HepG2 (cell line): ENCODE data around the gene SOST. TPM values are rescaled to one million over a fixed set of nuclear protein-coding genes. Genes with fewer than 3 reads are reported as not detected.

ENCODE experiments used
- ATAC-seq: fragments of 200-7000 bp; cut with Tn5 transposase; 3 replicates; pipeline ENCODE4 v1.9.1; 2020; ENCODE audit warnings: mild to moderate bottlenecking, moderate library complexity
- BruUV-seq: library from RNA; stranded (reverse); fragments of 400-500 nt; replicated peaks from 2 replicates; lab custom pipeline; 2021; lab: Mats Ljungman, UMichigan
- CTCF ChIA-PET: fragments of 300-600 bp; formaldehyde crosslinking; extraction: SDS; loops from one replicate; lab custom pipeline; 2021; ENCODE audit warnings: low total read pairs, inconsistent platforms, low intra/inter-chr PET ratio; lab: Yijun Ruan, JAX
- POLR2A ChIA-PET: fragments of 350-600 bp; sonication (Branson Sonifier 250); formaldehyde crosslinking; loops from one replicate; lab custom pipeline; 2020; ENCODE audit warnings: antibody characterized with exemption, inconsistent platforms; lab: Yijun Ruan, JAX
- DNase-seq: peaks from one replicate; pipeline ENCODE4 v3.0.0-alpha.2; 2015; ENCODE audit warnings: low spot score
- FAIRE-seq: peaks from 3 replicates; lab custom pipeline; 2011; peaks lifted over from hg19 to GRCh38; lab: Jason Lieb, UNC
- H2AFZ ChIP-seq: one replicate; pipeline ENCODE4 v1.6.1; 2011; ENCODE audit warnings: low read length, inconsistent platforms
- H3K27ac ChIP-seq: fragments of 300-600 bp; 3 replicates; pipeline ENCODE4 v1.8.0; 2011; ENCODE audit warnings: mixed run types, mild to moderate bottlenecking, mixed read lengths, low read length, inconsistent platforms; ENCODE audit not compliant: insufficient read depth; ENCODE audit errors: extremely low read length
- H3K27me3 ChIP-seq, 2 experiments: fragments of 200-600 bp in 1 of 2; 2 replicates in 1 of 2; 3 replicates in 1 of 2; pipeline versions ENCODE4 v1.6.0 to v1.8.0; 2011; ENCODE audit warnings: low read length in 2 of 2, mild to moderate bottlenecking in 2 of 2, moderate library complexity in 2 of 2, inconsistent platforms in 1 of 2; ENCODE audit not compliant: insufficient read depth in 2 of 2, control insufficient read depth in 1 of 2
- H3K36me3 ChIP-seq, 2 experiments: fragments of 200-600 bp in 1 of 2; replicated peaks in 1 of 2; 2 replicates in 1 of 2; 3 replicates in 1 of 2; pipeline versions ENCODE4 v1.5.1 to v1.8.0; 2011; ENCODE audit warnings: low read length in 2 of 2, inconsistent platforms in 1 of 2; ENCODE audit not compliant: insufficient read depth in 2 of 2, control insufficient read depth in 1 of 2
- H3K4me1 ChIP-seq: 2 replicates; pipeline ENCODE4 v1.5.1; 2012; ENCODE audit warnings: low read length, inconsistent platforms; ENCODE audit not compliant: insufficient read depth
- H3K4me2 ChIP-seq: 2 replicates; pipeline ENCODE4 v1.6.0; 2011; ENCODE audit warnings: low read depth, low read length, inconsistent platforms
- H3K4me3 ChIP-seq, 3 experiments: fragments of 200-600 bp in 1 of 3; sonication (generic), shearing (Covaris generic) in 1 of 3; replicated peaks in 1 of 3; 2 replicates each; pipeline ENCODE4 v1.5.1; 2011 to 2016; ENCODE audit warnings: low read length in 3 of 3, inconsistent platforms in 2 of 3, low read depth in 2 of 3, mild to moderate bottlenecking in 2 of 3, control low read depth in 1 of 3, mixed read lengths in 1 of 3; ENCODE audit not compliant: insufficient read depth in 1 of 3
- H3K79me2 ChIP-seq: one replicate; pipeline ENCODE4 v1.6.1; 2011; ENCODE audit warnings: low read length, inconsistent platforms; ENCODE audit not compliant: insufficient read depth
- H3K9ac ChIP-seq: 2 replicates; pipeline ENCODE4 v1.6.0; 2011; ENCODE audit warnings: mild to moderate bottlenecking, low read depth, low read length, inconsistent platforms; ENCODE audit not compliant: insufficient read depth
- H3K9me3 ChIP-seq: 2 replicates; pipeline ENCODE4 v1.5.1; 2012; ENCODE audit warnings: mild to moderate bottlenecking, low read length
- H4K20me1 ChIP-seq: 2 replicates; pipeline ENCODE4 v1.6.0; 2011; ENCODE audit warnings: inconsistent platforms, mild to moderate bottlenecking, low read length, moderate library complexity; ENCODE audit not compliant: insufficient read depth
- KDM6A ChIP-seq: IDR thresholded peaks from 2 replicates; pipeline ENCODE4 v1.6.1; 2016; ENCODE audit warnings: low read depth
- KLF11 ChIP-seq: IDR thresholded peaks from 2 replicates; pipeline ENCODE4 v1.6.1; 2016; ENCODE audit warnings: missing compliant biosample characterization
- NAIF1 ChIP-seq: sonication (generic); formaldehyde crosslinking; IDR thresholded peaks from 2 replicates; pipeline ENCODE4 v1.5.0; 2020; ENCODE audit warnings: mild to moderate bottlenecking, missing genetic modification reagents, borderline replicate concordance
- SIX4 ChIP-seq: sonication (generic); formaldehyde crosslinking; IDR thresholded peaks from 2 replicates; pipeline ENCODE4 v1.4.0; 2020; ENCODE audit warnings: missing genetic modification reagents
- SNAPC5 ChIP-seq: sonication (generic); formaldehyde crosslinking; IDR thresholded peaks from 2 replicates; pipeline ENCODE4 v1.8.1; 2023; ENCODE audit warnings: mild to moderate bottlenecking, missing genetic modification reagents, borderline replicate concordance
- TP53 ChIP-seq: sonication (generic); formaldehyde crosslinking; conservative IDR thresholded peaks from 2 replicates; pipeline ENCODE4 v1.4.0; 2020; ENCODE audit warnings: missing genetic modification reagents
- U2AF1 ChIP-seq: fragments of 200-400 bp; formaldehyde crosslinking; optimal IDR thresholded peaks from 2 replicates; pipeline ENCODE3; 2017; ENCODE audit warnings: mild to moderate bottlenecking, low read depth, low read length
- ZFP62 ChIP-seq: sonication (generic); formaldehyde crosslinking; IDR thresholded peaks from 2 replicates; pipeline ENCODE4 v1.4.0; 2020; ENCODE audit warnings: missing genetic modification reagents
- ZMYM3 ChIP-seq: sonication (generic); formaldehyde crosslinking; IDR thresholded peaks from 2 replicates; pipeline ENCODE4 v1.5.1; 2020; ENCODE audit warnings: mild to moderate bottlenecking, missing genetic modification reagents
- ZNF101 ChIP-seq: sonication (generic); formaldehyde crosslinking; IDR thresholded peaks from 2 replicates; pipeline ENCODE4 v1.4.0; 2020; ENCODE audit warnings: mild to moderate bottlenecking, low read depth, missing genetic modification reagents, borderline replicate concordance
- ZNF20 ChIP-seq: sonication (generic); formaldehyde crosslinking; IDR thresholded peaks from 2 replicates; pipeline ENCODE4 v1.4.0; 2020; ENCODE audit warnings: mild to moderate bottlenecking, moderate library complexity, missing genetic modification reagents
- ZNF225 ChIP-seq: sonication (generic); formaldehyde crosslinking; IDR thresholded peaks from 2 replicates; pipeline ENCODE4 v1.4.0; 2020; ENCODE audit warnings: mild to moderate bottlenecking, missing genetic modification reagents
- ZNF337 ChIP-seq: sonication (generic); formaldehyde crosslinking; IDR thresholded peaks from 2 replicates; pipeline ENCODE4 v1.5.1; 2020; ENCODE audit warnings: missing genetic modification reagents, low read depth, mild to moderate bottlenecking, borderline replicate concordance
- ZNF619 ChIP-seq: sonication (generic); formaldehyde crosslinking; IDR thresholded peaks from 2 replicates; pipeline ENCODE4 v1.4.0; 2020; ENCODE audit warnings: mild to moderate bottlenecking, missing genetic modification reagents
- whole genome bisulfite sequencing: methylation state at CpG from one replicate; pipeline ENCODE4 v1.1.6; 2017; ENCODE audit warnings: low lambda C conversion rate; 5-methylcytosine and 5-hydroxymethylcytosine counted together
- in situ Hi-C: cut with HindIII; loops from 2 replicates; pipeline ENCODE4 v1.10.0; 2017; ENCODE audit warnings: low pct_unique_long_range_greater_than_20kb; ENCODE audit not compliant: extremely low pct_ligation_motif_present
- intact Hi-C: fragments of 100-400 bp; cut with micrococcal nuclease; formaldehyde crosslinking; loops from one replicate; pipeline ENCODE4 v1.10.0; 2022; ENCODE audit not compliant: unreplicated experiment
- polyA plus RNA-seq, 8 experiments: library from polyadenylated mRNA; depleted of rRNA in 3 of 8; stranded (reverse) in 7 of 8; unstranded in 1 of 8; fragments of >200 nt; fragmentation: Illumina TruSeq in 4 of 8; extraction: Trizol in 4 of 8; gene quantifications; 2 replicates each; pipeline versions ENCODE4 v1.2.1 to v1.2.3, GENCODE V29; 2011 to 2016; ENCODE audit warnings: low read depth in 4 of 8, missing spikeins in 1 of 8, mixed read lengths in 1 of 8; ENCODE audit not compliant: insufficient read depth in 1 of 8
- total RNA-seq, 5 experiments: library from RNA; depleted of rRNA; stranded (reverse); fragments of >200 nt; fragmentation: Illumina TruSeq; extraction: Trizol; gene quantifications; 2 replicates each; pipeline ENCODE4 v1.2.3, GENCODE V29; 2016; ENCODE audit warnings: low read depth in 1 of 5

SOST gene
- total and polyA plus RNA-seq, 2 of the 13 experiments (the other 11 are each of a cell fraction or from before 2014, with no cell fraction given) = not detected

GRCh38 chr17:43722870-43723665, 35.5 kb downstream of the SOST start:
- H3K36me3 ChIP-seq = no peaks in the 10 kb centered on the region
- H3K79me2 ChIP-seq = no peaks in the 10 kb centered on the region
- ATAC-seq (no peak), DNase-seq (no peak), FAIRE-seq (no peak)
- H4K20me1 ChIP-seq = no peaks in the 10 kb centered on the region
- H3K27ac ChIP-seq = no peak overlapping the region
- ChIA-PET POLR2A (no interaction called here), CTCF (no interaction called here)
- no TSS peak for BruUV-seq
- H3K27me3 ChIP-seq = peaks cover 3 to 48% of the 10 kb centered on the region in 2 experiments; a peak in 4 of 5 replicates
- H3K9ac ChIP-seq = no peak overlapping the region
- no peak overlapping the region for H3K4me2 ChIP-seq
- in situ Hi-C loops = no loop called here
- intact Hi-C loops = no loop called here
- TF ChIP-seq ZNF20 (CRISPR knock-in tag) (no peak), U2AF1 (no peak), SNAPC5 (no peak), TP53 (CRISPR knock-in tag) (no peak), KLF11 (no peak)
- no peak overlapping the region for H2AFZ ChIP-seq
- peaks cover 15% of the 10 kb centered on the region for H3K4me1 ChIP-seq
- no peaks in the 10 kb centered on the region for H3K9me3 ChIP-seq
- WGBS = 49% methylated on average over 6 of the region's 8 CpGs
- H3K4me3 ChIP-seq = no peak overlapping the region

GRCh38 chr17:43722269-43722619, 36.3 kb downstream of the SOST start:
- Histone ChIP-seq H3K79me2 (no peaks in the 10 kb centered on the region), H3K27ac (no peak overlapping the region), H3K4me2 (no peak overlapping the region), H3K27me3 (peaks cover 3 to 46% of the 10 kb centered on the region in 2 experiments; a peak in 4 of 5 replicates), H3K9ac (no peak overlapping the region), H3K4me3 (no peak overlapping the region), H4K20me1 (no peaks in the 10 kb centered on the region), H2AFZ (no peak overlapping the region), H3K9me3 (no peaks in the 10 kb centered on the region), H3K36me3 (no peaks in the 10 kb centered on the region), H3K4me1 (peaks cover 15% of the 10 kb centered on the region)
- WGBS = 62% methylated on average over 3 of the region's 3 CpGs
- ATAC-seq (no peak), FAIRE-seq (no peak), DNase-seq (no peak)
- BruUV-seq = no TSS peak
- intact Hi-C loops = no loop called here
- TF ChIP-seq KDM6A (no peak), SIX4 (CRISPR knock-in tag) (no peak), ZNF225 (no peak), ZNF101 (CRISPR knock-in tag) (no peak), ZFP62 (CRISPR knock-in tag) (no peak), ZNF619 (no peak), ZNF337 (CRISPR knock-in tag) (no peak), ZMYM3 (peak; percentile 62), NAIF1 (CRISPR knock-in tag) (no peak)
- in situ Hi-C loops = no loop called here
- CTCF ChIA-PET = no interaction called here
- POLR2A ChIA-PET = no interaction called here
